ENCODE results near the gene MYRF. TPM values are rescaled to one million over a fixed set of nuclear protein-coding genes. Genes with fewer than 3 reads are reported as not detected.

MYRF gene
- total RNA-seq, 1 donor from 2014 or later: 0.33 TPM

Other genes with a start within 250 kb of the MYRF start
- gene LRRC10B, start 243.9 kb upstream of the MYRF start, total RNA-seq: not detected in 2 replicates
- under 0.01 and 0.18 TPM in 2 replicates for gene SYT7, start 171.6 kb upstream of the MYRF start, total RNA-seq
- gene DAGLA, start 72.2 kb upstream of the MYRF start, total RNA-seq: 1.3 and 1.5 TPM in 2 replicates
- 54.3 and 112 TPM in 2 replicates for gene TMEM258, start 40.0 kb downstream of the MYRF start, total RNA-seq
- 46.8 and 66.1 TPM in 2 replicates for gene FEN1, start 40.3 kb downstream of the MYRF start, total RNA-seq
- gene FADS1, start 64.4 kb downstream of the MYRF start, total RNA-seq: 58.9 and 75.9 TPM in 2 replicates
- 160 and 247 TPM in 2 replicates for gene FADS2, start 75.7 kb downstream of the MYRF start, total RNA-seq
- gene FADS3, start 138.9 kb downstream of the MYRF start, total RNA-seq: 180 and 194 TPM in 2 replicates
- 0.92 and 1.9 TPM in 2 replicates for gene RAB3IL1, start 164.9 kb downstream of the MYRF start, total RNA-seq
- under 0.01 and 0.04 TPM in 2 replicates for gene BEST1, start 197.7 kb downstream of the MYRF start, total RNA-seq
- 491 and 772 TPM in 2 replicates for gene FTH1, start 215.0 kb downstream of the MYRF start, total RNA-seq

Data from pulmonary artery endothelial cell (primary cell).